HG02610 (cell line): ENCODE measurements around the gene CNPY2.
"Not testable (repeated sequence)": the region's sequence is repeated elsewhere in the genome, so short reads cannot be mapped to it uniquely, and the experiment has no call there.

Experiments
- ATAC-seq: cut with Tn5 transposase; IDR thresholded peaks from one replicate; pipeline ENCODE4 v1.9.1; 2021; ENCODE audit warnings: mild to moderate bottlenecking, moderate library complexity; ENCODE audit not compliant: unreplicated experiment

Gene CNPY2

GRCh38 chr12:56315622-56316473 is at the start of gene CNPY2:
TSS of gene CNPY2 (minus strand) at chr12:56315988. CDS start at chr12:56315217, 771 bp downstream.
- peak; percentile 91 for ATAC-seq

GRCh38 chr12:56362130-56363059 is 46.6 kb upstream of the CNPY2 start, which contains the start of gene APOF:
TSS of gene APOF (minus strand) at chr12:56362857. CDS start at chr12:56362745, 112 bp downstream.
- no peak for ATAC-seq

DNA sequence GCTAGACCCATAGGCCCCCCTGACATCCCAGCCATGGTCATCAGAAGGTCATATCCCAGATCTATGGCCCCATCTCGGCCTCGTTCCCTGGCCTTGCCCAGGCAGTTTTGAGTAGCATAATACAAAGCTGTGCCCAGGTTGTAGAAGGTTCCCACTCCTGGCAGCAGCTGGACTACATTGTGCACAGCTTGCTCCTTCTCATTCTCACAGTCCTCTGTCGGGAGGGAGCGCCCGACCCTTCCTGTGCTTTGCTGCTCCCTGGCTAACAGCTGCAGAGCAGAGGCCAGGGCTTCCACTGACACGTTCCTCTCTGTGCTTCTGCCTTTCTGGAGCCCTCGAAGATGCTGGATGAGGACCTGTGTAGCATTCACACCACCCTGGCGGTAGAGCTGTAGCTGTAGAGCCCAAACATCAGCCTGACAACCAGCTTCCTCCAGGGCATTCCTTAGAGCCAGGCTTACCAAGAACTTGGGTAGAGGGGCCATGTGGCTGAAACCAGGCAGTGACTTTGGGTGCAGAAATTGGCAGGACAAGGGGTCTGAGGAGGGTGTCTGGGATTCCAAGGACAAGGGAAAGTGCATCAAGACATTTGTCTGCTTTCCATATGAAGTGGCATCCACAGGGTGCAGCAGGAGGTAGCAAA is 45.8 kb upstream of the CNPY2 start:
- no peak for ATAC-seq

DNA sequence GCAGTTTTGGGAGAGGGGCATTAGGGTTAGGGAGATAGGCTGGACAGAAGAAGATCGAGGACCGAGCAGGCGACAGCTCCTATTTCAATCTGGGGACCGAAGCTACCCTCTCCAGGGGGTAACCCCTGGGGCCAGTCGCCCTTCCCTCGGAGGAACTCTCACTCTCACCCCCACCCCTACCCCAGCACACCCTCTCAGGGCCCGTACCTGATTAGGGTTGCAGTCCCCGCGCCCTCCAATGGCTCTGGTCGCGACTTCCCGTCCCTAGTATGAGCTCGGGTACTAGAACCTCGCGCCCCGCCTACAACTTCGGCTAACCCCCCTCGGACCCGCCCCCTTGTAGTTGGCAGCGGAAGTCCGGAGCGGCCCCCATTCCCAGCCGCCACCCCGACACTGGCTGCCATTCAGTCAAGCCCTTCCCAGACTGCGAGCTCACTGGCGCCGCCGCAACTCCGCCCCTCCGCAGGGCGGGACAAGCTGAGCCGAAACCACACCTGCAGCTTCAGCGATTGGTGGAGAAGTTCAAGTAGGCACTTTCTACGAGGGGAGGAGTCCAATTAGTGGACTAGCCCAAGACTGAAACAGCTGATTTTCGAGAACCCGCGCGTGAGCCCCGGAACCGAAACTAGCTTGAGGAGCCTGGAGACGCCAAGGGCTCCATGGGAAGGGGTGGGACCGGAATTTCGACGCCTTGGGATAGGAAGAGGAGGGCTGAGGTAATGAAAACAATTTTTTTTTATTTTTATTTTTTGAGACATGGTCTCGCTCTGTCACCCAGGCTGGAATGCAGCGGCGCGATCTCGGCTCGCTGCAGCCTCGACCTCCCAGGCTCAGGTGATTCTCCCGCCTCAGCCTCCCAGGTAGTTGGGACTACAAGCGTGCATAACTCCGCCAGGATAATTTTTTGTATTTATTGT is 44.3 kb upstream of the CNPY2 start, which contains the start of gene STAT2:
TSS of gene STAT2 (minus strand) at position 257 of the 917 bp plus-strand sequence. CDS start 3,536 bp downstream, outside the sequence.
- peak; percentile 97 for ATAC-seq

GRCh38 chr12:56358836-56359532 is 43.2 kb upstream of the CNPY2 start:
- no peak for ATAC-seq

DNA sequence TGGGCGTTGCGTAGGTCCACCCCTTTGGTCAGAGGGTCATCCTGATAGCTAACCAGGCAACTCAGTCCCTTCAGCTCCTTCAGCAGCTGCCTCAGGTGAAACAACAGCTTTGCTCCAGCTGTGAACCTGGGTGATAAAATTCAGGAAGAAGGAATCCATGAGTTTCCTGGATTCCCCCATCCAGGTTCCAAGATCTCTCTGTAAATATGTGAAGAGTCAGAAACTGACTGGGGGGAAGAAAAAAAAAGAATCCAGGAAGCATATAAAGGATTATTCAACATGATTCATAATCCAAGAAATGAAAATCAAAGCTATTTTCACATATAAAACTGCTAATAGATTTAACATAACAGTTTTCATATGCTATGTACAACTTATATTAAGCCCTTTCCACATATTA is 35.5 kb upstream of the CNPY2 start:
- ATAC-seq: no peak

- ATAC-seq: no peak
These were observed 34.9 kb upstream of the CNPY2 start for GRCh38 chr12:56350662-56351061.

DNA sequence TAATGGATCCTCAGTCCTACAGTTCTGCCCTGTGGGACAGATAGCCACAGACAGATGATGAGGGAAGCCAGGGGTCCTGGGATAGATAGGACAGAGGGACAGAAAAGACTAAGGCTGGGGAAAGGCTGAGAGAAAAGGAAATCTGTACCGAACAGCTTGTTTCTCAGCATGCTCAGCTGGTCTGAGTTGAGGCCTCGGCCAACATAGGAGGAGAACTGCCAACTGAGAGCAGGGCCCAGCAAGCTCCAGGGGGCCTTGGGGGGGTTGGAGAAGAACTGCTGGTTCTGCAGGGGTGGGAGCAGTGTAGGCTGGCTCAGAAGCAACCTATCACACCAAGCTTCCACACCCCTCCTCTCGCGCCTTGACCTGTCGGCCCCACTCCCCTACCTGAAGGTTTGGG is 33.0 kb upstream of the CNPY2 start:
- ATAC-seq: no peak

DNA sequence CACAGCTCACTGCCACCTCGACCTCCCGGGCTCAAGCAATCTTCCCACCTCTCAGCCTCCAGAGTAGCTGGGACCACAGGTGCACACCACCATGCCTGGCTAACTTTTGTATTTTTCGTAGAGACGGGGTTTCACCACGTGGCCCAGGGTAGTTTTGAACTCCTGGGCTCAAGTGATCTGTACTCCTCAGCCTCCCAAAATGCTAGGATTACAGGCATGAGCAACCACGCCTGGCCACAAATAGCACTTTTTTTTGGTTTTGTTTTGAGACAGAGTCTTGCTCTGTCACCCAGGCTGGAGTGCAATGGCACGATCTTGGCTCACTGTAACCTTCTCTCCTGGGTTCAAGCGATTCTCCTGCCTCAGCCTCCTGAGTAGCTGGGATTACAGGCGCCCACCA is 31.5 kb upstream of the CNPY2 start:
- ATAC-seq: not testable (repeated sequence)

- no peak for ATAC-seq
These were observed 30.9 kb upstream of the CNPY2 start for GRCh38 chr12:56346675-56347074.

DNA sequence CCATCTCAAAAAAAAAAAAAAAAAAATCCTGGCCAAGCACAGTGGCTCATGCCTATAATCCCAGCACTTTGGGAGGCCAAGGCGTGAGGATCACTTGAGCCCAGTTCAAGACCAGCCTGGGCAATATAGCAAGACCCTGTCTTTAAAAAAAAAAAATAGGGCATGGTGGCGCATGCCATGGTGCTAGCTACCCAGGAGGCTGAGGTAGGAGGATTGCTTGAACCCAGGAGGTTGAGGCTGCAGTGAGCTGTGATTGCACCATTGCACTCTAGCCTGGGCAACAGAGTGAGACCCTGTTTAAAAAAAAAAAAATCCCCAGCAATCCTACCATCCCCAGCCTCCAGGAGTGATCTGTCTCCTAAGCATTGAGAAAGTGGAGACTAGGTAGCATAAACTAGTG is 26.5 kb upstream of the CNPY2 start:
- ATAC-seq: not testable (repeated sequence)

GRCh38 chr12:56341616-56342015 is 25.8 kb upstream of the CNPY2 start:
- no peak for ATAC-seq

GRCh38 chr12:56339158-56339422 is 23.3 kb upstream of the CNPY2 start:
- no peak for ATAC-seq

GRCh38 chr12:56338308-56339157 is 22.7 kb upstream of the CNPY2 start, which contains the start of gene IL23A:
TSS of gene IL23A (plus strand) at chr12:56338884. CDS start at chr12:56339045, 161 bp downstream.
- peak; percentile 48 for ATAC-seq

DNA sequence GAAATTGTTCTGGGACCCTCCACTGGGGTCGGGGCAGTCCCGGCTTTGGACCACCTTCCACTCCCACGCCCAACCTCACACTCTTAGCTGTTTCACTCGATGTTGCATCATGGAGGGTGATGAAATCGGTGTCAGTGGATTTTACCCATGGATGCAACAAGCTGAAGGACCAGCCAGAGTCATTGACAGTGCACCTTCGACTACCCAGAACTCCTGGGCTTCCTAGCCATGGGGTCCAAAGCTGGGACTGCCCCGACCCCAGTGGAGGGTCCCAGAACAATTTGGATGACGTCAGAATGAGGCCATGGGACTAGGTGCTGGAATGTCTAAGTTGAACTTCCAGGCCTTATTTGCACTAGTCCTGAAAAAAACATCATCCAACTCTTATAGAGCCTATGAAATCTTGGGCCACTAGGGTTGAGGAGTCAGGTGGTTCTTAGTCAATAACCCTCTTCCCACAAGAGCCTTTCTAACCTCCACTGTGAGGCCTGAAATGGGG is 22.0 kb upstream of the CNPY2 start:
- no peak for ATAC-seq

DNA sequence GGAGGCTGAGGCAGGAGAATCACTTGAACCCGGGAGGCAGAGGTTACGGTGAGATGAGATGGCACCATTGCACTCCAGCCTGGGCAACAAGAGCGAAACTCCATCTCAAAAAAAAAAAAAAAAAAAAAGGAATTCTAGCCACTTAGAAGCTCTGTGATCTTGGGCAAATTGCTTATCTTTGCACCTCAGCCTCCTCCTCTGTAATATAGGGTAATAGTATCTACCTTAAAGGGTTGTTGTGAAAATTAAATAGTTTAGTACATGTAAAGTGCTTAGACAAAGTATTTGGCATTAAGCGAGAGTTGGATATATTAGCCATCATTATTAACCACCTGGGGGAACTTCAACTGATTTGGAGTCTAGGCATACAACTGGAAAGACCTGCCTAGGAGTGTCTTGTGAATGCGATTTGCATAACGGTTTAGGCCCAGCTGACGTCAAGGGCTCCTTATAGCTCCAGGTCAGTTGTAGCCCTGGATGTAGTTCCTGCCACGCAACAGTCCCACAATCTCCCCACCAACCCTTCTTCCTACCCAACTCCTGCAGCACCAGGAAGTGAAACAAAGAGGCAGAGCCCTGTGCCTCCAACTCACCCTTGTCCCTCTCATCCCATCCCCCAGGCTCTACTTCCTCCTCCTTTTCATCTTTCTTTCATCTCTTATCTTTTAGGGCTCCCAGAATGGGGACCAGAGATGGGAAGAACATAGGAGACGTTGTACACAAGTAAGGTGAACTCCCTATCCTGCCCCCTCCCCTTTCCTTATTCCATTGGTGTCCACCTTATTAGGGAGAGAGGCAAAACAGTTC is 20.8 kb upstream of the CNPY2 start:
- no peak for ATAC-seq

- not testable (repeated sequence) for ATAC-seq
These were observed 19.7 kb upstream of the CNPY2 start for GRCh38 chr12:56335527-56335926.

GRCh38 chr12:56334490-56334793 is 18.7 kb upstream of the CNPY2 start:
- ATAC-seq: no peak
